IMR-90 (cell line): ENCODE data around the gene PCBP4. TPM values are rescaled to one million over a fixed set of nuclear protein-coding genes. Genes with fewer than 3 reads are reported as not detected.

Experiments used
- ATAC-seq: fragments of 200-7000 bp; cut with Tn5 transposase; 2 replicates; pipeline ENCODE4 v1.9.1; 2020; ENCODE audit warnings: low read depth, mild to moderate bottlenecking, moderate library complexity
- BruUV-seq: library from RNA; stranded (reverse); fragments of 400-500 nt; replicated peaks from 2 replicates; lab custom pipeline; 2021; lab: Mats Ljungman, UMichigan
- CTCF ChIA-PET: fragments of 300-600 bp; formaldehyde crosslinking; extraction: SDS; loops from one replicate; lab custom pipeline; 2021; ENCODE audit warnings: antibody characterized with exemption; lab: Yijun Ruan, JAX
- POLR2A ChIA-PET: fragments of 300-600 bp; sonication (Branson Sonifier 250); formaldehyde crosslinking; loops from one replicate; lab custom pipeline; 2022; ENCODE audit warnings: antibody characterized with exemption; ENCODE audit not compliant: unreplicated experiment; lab: Charles Lee
- DNase-seq: peaks from one replicate; pipeline ENCODE4 v3.0.0; 2013
- H2AFZ ChIP-seq: replicated peaks from 2 replicates; pipeline ENCODE3; 2013; ENCODE audit warnings: low read length, mild to moderate bottlenecking; ENCODE audit not compliant: poor library complexity
- H2AK5ac ChIP-seq: 2 replicates; pipeline ENCODE4 v1.6.1; 2013; ENCODE audit warnings: low read depth, low read length, inconsistent platforms
- H2AK9ac ChIP-seq: replicated peaks from 2 replicates; pipeline ENCODE3; 2013; ENCODE audit warnings: mild to moderate bottlenecking, low read depth, low read length, moderate library complexity; ENCODE audit not compliant: poor library complexity
- H2BK120ac ChIP-seq: 2 replicates; pipeline ENCODE4 v1.6.1; 2013; ENCODE audit warnings: low read depth, low read length, inconsistent platforms
- H2BK15ac ChIP-seq: 3 replicates; pipeline ENCODE4 v1.6.1; 2013; ENCODE audit warnings: low read depth, low read length, inconsistent platforms
- H2BK20ac ChIP-seq: 2 replicates; pipeline ENCODE4 v1.6.1; 2013; ENCODE audit warnings: low read depth, mild to moderate bottlenecking, inconsistent platforms, low read length, moderate library complexity
- H2BK5ac ChIP-seq: 2 replicates; pipeline ENCODE4 v1.6.1; 2013; ENCODE audit warnings: mild to moderate bottlenecking, low read depth, low read length, inconsistent platforms; ENCODE audit not compliant: poor library complexity, severe bottlenecking
- H3K14ac ChIP-seq: replicated peaks from 2 replicates; pipeline ENCODE4 v1.6.1; 2013; ENCODE audit warnings: low read depth, low read length, inconsistent platforms
- H3K18ac ChIP-seq: 2 replicates; pipeline ENCODE4 v1.6.1; 2013; ENCODE audit warnings: low read depth, low read length, control low read depth
- H3K23ac ChIP-seq: 2 replicates; pipeline ENCODE4 v1.6.1; 2013; ENCODE audit warnings: low read depth, low read length, inconsistent platforms
- H3K27ac ChIP-seq: 2 replicates; pipeline ENCODE4 v1.5.1; 2013; ENCODE audit warnings: mild to moderate bottlenecking, control low read depth, low read length; ENCODE audit not compliant: insufficient read depth
- H3K27me3 ChIP-seq: 2 replicates; pipeline ENCODE4 v1.6.1; 2013; ENCODE audit warnings: low read length; ENCODE audit not compliant: control insufficient read depth, insufficient read depth
- H3K36me3 ChIP-seq: 2 replicates; pipeline ENCODE4 v1.6.1; 2013; ENCODE audit warnings: low read length, mixed read lengths; ENCODE audit not compliant: control insufficient read depth, insufficient read depth
- H3K4ac ChIP-seq: 2 replicates; pipeline ENCODE4 v1.6.1; 2013; ENCODE audit warnings: low read depth, low read length, inconsistent platforms
- H3K4me1 ChIP-seq: 2 replicates; pipeline ENCODE4 v1.6.1; 2013; ENCODE audit warnings: low read length, mixed read lengths; ENCODE audit not compliant: control insufficient read depth, insufficient read depth
- H3K4me2 ChIP-seq: 2 replicates; pipeline ENCODE4 v1.6.1; 2013; ENCODE audit warnings: low read depth, mild to moderate bottlenecking, control low read depth, low read length, moderate library complexity
- H3K4me3 ChIP-seq: 2 replicates; pipeline ENCODE4 v1.5.1; 2013; ENCODE audit warnings: low read depth, mild to moderate bottlenecking, control low read depth, low read length, moderate library complexity; ENCODE audit not compliant: insufficient read depth
- H3K56ac ChIP-seq: 2 replicates; pipeline ENCODE4 v1.6.1; 2013; ENCODE audit warnings: low read length, inconsistent platforms; ENCODE audit not compliant: insufficient read depth; ENCODE audit errors: extremely low read depth
- H3K79me1 ChIP-seq, 2 experiments: 2 replicates each; pipeline ENCODE4 v1.6.1; 2013; ENCODE audit warnings: low read length in 2 of 2, inconsistent platforms in 1 of 2, low read depth in 1 of 2
- H3K9ac ChIP-seq: 2 replicates; pipeline ENCODE4 v1.6.1; 2013; ENCODE audit warnings: low read depth, low read length, control low read depth
- H3K9me1 ChIP-seq: 2 replicates; pipeline ENCODE4 v1.6.1; 2013; ENCODE audit warnings: low read length, inconsistent platforms; ENCODE audit not compliant: insufficient read depth
- H3K9me3 ChIP-seq: 2 replicates; pipeline ENCODE4 v1.6.1; 2013; ENCODE audit warnings: low read length; ENCODE audit not compliant: control insufficient read depth, insufficient read depth
- H4K20me1 ChIP-seq: 2 replicates; pipeline ENCODE4 v1.6.1; 2013; ENCODE audit warnings: low read length, inconsistent platforms; ENCODE audit not compliant: insufficient read depth
- H4K5ac ChIP-seq: 2 replicates; pipeline ENCODE4 v1.6.1; 2013; ENCODE audit warnings: mild to moderate bottlenecking, low read depth, low read length, control low read depth
- H4K8ac ChIP-seq, 2 experiments: 2 replicates each; pipeline ENCODE4 v1.6.1; 2013; ENCODE audit warnings: low read depth in 2 of 2, low read length in 2 of 2, control low read depth in 1 of 2, inconsistent platforms in 1 of 2
- H4K91ac ChIP-seq: 2 replicates; pipeline ENCODE4 v1.6.1; 2013; ENCODE audit warnings: low read depth, low read length, inconsistent platforms; ENCODE audit not compliant: insufficient read depth
- BHLHE40 ChIP-seq: fragments of 150-350 bp; IDR thresholded peaks from 2 replicates; pipeline ENCODE4 v1.6.1; 2016; ENCODE audit warnings: mild to moderate bottlenecking, low read depth, low read length
- CEBPB ChIP-seq: IDR thresholded peaks from 2 replicates; pipeline ENCODE4 v1.6.1; 2012; ENCODE audit warnings: low read depth, low read length, improper control_type of control experiment
- FOS ChIP-seq: fragments of 150-350 bp; IDR thresholded peaks from 2 replicates; pipeline ENCODE4 v1.6.1; 2016; ENCODE audit warnings: low read depth, low read length
- MAFK ChIP-seq: IDR thresholded peaks from 2 replicates; pipeline ENCODE4 v1.6.1; 2012; ENCODE audit warnings: low read depth, low read length, improper control_type of control experiment
- MAZ ChIP-seq: IDR thresholded peaks from 2 replicates; pipeline ENCODE4 v1.6.1; 2012; ENCODE audit warnings: low read depth, mild to moderate bottlenecking, low read length, improper control_type of control experiment, moderate library complexity, borderline replicate concordance
- POLR2A ChIP-seq: IDR thresholded peaks from 2 replicates; pipeline ENCODE4 v1.6.1; 2012; ENCODE audit warnings: mild to moderate bottlenecking, low read depth, low read length
- RFX5 ChIP-seq: IDR thresholded peaks from 2 replicates; pipeline ENCODE4 v1.8.0; 2012; ENCODE audit warnings: low read depth, mild to moderate bottlenecking, low read length, moderate library complexity
- WGBS, 2 experiments: methylation state at CpG; one replicate each; pipeline versions ENCODE4 v1.1.5 to v1.1.7; 2013; ENCODE audit warnings: missing lambda C conversion rate in 2 of 2; ENCODE audit not compliant: insufficient read length in 1 of 2; ENCODE audit errors: extremely low coverage in 2 of 2; 5-methylcytosine and 5-hydroxymethylcytosine counted together
- dilution Hi-C: fragments of 300-500 bp; cut with HindIII; formaldehyde crosslinking; loops from one replicate; pipeline ENCODE4 v1.14.3; 2018; ENCODE audit warnings: low sequenced_read_pairs; ENCODE audit not compliant: unreplicated experiment
- in situ Hi-C: fragments of 300-500 bp; cut with MboI; formaldehyde crosslinking; loops from 3 replicates; pipeline ENCODE4 v1.14.3; 2019; ENCODE audit warnings: low sequenced_read_pairs, inconsistent platforms, mixed read lengths
- intact Hi-C: fragments of 100-400 bp; cut with micrococcal nuclease; formaldehyde crosslinking; loops from 2 replicates; pipeline ENCODE4 v1.10.0; 2022
- polyA plus RNA-seq, 3 experiments: library from polyadenylated mRNA; depleted of rRNA; stranded (reverse); fragments of >200 nt; gene quantifications; 2 replicates each; pipeline ENCODE4 v1.2.3, GENCODE V29; 2012; ENCODE audit warnings: low replicate concordance in 1 of 3
- total RNA-seq: library from RNA; depleted of rRNA; stranded (reverse); fragments of >200 nt; gene quantifications from 2 replicates; pipeline ENCODE4 v1.2.3, GENCODE V29; 2012
- TF ChIP-seq, protein P1 (sequence below): fragments of 150-350 bp; IDR thresholded peaks from 2 replicates; pipeline ENCODE4 v1.6.1; 2017; ENCODE audit warnings: mild to moderate bottlenecking, antibody characterized with exemption, low read length, low read depth

Gene PCBP4
- total and polyA plus RNA-seq, 2 of the 4 experiments (the other 2 are of a cell fraction), result 70.8 to 110 TPM

DNA sequence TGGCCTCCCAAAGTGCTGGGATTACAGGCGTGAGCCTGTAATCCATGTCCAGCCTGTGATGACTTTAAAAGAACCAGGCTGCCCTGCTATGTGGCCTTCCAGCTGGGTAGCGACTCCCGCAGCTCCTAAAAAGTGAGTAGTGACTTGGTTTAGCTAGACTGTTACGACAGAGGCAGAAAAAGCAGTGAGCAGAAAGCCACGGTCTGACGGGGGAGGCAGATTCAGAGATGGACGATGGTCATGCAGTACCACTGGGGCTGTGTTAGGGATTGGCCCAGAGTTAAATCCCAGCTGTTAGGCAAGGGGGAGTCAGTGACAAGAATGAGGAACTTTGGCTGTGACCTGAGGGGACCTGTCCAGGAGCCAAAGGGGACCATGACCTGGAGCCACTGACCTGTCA lies 31.5 kb upstream of the PCBP4 start:
- CTCF ChIA-PET, result no interaction called here
- in situ Hi-C loops, result no loop called here
- no peak overlapping the region for H4K8ac ChIP-seq

More for the DNA sequence above, 31.5 kb upstream of the PCBP4 start:
- peaks cover 9% of the 10 kb centered on the region; the same call in 1 of the 2 replicates for H4K20me1 ChIP-seq
- H3K4me2 ChIP-seq, result no peak overlapping the region
- no peak overlapping the region for H3K27ac ChIP-seq
- ATAC-seq, result no peak
- WGBS, 2 experiments, result 53% methylated on average over 5 of the region's 7 CpGs; no CpG with 5 or more reads in 1 of the 2 experiments
- H4K91ac ChIP-seq, result no peak overlapping the region
- peaks cover 9 to 17% of the 10 kb centered on the region in 2 experiments; a peak in 3 of 4 replicates for H3K79me1 ChIP-seq
- H3K4me3 ChIP-seq, result no peak overlapping the region
- H2AK9ac ChIP-seq, result no peak overlapping the region
- H2BK15ac ChIP-seq, result no peak overlapping the region
- intact Hi-C loops, result loop anchor here (5.0 kb wide), 1 partner anchor 199 kb away; the partner anchor contains the start of gene ALAS1
- no peaks in the 10 kb centered on the region for H3K9me3 ChIP-seq
- no peak for DNase-seq
- H3K9me1 ChIP-seq, result peaks cover 3% of the 10 kb centered on the region
- H3K18ac ChIP-seq, result no peak overlapping the region
- peak overlapping the region; percentile 18 for H2AFZ ChIP-seq
- H3K23ac ChIP-seq, result no peak overlapping the region
- no peak overlapping the region for H3K4ac ChIP-seq
- H3K14ac ChIP-seq, result no peak overlapping the region
- no peak overlapping the region for H3K56ac ChIP-seq
- no peak overlapping the region for H2BK5ac ChIP-seq
- no peak overlapping the region for H2BK20ac ChIP-seq
- dilution Hi-C loops, result no loop called here
- peaks cover 5% of the 10 kb centered on the region for H3K4me1 ChIP-seq
- TF ChIP-seq POLR2A (no peak), CEBPB (no peak), BHLHE40 (no peak), MAZ (no peak), RFX5 (no peak), MAFK (no peak), FOS (no peak)
- TF ChIP-seq, protein P1, sequence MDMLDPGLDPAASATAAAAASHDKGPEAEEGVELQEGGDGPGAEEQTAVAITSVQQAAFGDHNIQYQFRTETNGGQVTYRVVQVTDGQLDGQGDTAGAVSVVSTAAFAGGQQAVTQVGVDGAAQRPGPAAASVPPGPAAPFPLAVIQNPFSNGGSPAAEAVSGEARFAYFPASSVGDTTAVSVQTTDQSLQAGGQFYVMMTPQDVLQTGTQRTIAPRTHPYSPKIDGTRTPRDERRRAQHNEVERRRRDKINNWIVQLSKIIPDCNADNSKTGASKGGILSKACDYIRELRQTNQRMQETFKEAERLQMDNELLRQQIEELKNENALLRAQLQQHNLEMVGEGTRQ, result no peak
- H3K27me3 ChIP-seq, result no peaks in the 10 kb centered on the region
- no peak overlapping the region for H4K5ac ChIP-seq
- no peak overlapping the region for H2BK120ac ChIP-seq
- no peak overlapping the region for H2AK5ac ChIP-seq
- POLR2A ChIA-PET, result no interaction called here
- no peak overlapping the region for H3K9ac ChIP-seq
- peaks cover 10% of the 10 kb centered on the region for H3K36me3 ChIP-seq
- no TSS peak for BruUV-seq
